Muscle of back (tissue), 11 donors: Measurements from ENCODE around the gene RPS6KA5. TPM values are rescaled to one million over a fixed set of nuclear protein-coding genes. Genes with fewer than 3 reads are reported as not detected.
"Not testable (repeated sequence)": the region's sequence is repeated elsewhere in the genome, so short reads cannot be mapped to it uniquely, and the experiment has no call there.

Experiments used
- DNase-seq, 3 donors: peaks; one replicate each; pipeline versions ENCODE4 v3.0.0 to v3.0.0-alpha.2; 2013
- polyA plus RNA-seq, 10 donors: library from polyadenylated mRNA; unstranded; fragments of 120-200 nt; gene quantifications; one replicate each; pipeline ENCODE4 v1.2.1, GENCODE V29; 2013; ENCODE audit not compliant: insufficient read length in 10 of 10

The RPS6KA5 gene
- polyA plus RNA-seq, 10 donors, result 5.6 to 9.0 (median 7.4) TPM

GRCh38 chr14:91031666-91032065, 28.8 kb downstream of the RPS6KA5 start:
- no peak for DNase-seq

- no peak for DNase-seq
Observed at GRCh38 chr14:91029456-91030217, 30.8 kb downstream of the RPS6KA5 start.

DNA sequence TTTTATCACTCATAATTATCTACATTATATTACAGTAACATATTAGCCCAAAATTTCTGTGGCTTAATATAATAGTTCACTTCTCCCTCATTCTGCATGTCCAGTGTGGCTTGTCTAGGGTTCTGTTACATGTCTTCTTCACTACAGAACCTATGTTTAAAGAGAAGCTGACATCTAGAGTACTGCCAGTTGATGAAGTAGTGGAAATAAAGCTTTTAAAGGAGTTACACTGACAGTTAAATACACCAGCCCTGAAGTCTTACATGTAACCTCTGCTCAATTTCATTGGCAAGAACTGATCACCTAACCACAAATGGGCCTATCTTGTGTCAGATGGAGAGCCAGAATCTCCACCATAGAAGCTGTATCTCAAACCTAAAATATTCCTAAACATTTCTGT, 32.9 kb downstream of the RPS6KA5 start:
- DNase-seq, result no peak

DNA sequence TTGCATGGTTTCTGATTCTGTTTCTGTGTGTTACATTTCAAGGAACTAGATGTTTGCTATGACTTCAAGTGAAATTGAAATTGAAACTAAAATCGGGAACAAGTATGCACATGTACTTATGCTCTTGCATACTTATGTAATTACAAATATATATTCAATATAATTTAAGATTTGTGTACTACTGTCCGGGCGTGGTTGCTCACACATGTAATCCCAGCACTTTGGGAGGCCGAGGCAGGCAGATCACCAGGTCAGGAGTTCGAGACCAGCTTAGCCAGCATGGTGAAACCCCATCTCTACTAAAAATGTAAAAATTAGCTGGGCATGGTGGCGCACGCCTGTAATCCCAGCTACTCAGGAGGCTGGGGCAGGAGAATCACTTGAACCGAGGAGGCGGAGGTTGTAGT, 37.8 kb downstream of the RPS6KA5 start:
- DNase-seq, result not testable (repeated sequence)

GRCh38 chr14:91021991-91022621, 38.3 kb downstream of the RPS6KA5 start:
- DNase-seq, result no peak

DNA sequence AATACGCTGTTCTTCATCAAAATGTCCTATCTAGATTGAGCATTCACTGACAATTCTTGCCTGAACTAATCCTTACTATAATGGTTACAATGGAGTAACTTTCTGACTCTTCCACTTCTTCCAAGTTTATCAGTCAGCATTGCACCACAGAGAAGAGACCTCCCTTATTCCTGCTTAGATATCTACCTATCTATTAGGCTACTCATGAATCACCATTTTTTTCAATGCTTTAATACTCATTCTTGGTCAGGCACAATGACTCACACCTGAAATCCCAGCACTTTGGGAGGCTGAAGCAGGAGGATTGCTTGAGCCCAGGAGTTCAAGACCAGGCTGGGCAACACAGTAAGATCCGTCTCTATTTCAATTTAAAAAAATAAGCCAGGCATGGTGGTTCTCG, 39.3 kb downstream of the RPS6KA5 start:
- no peak for DNase-seq

DNA sequence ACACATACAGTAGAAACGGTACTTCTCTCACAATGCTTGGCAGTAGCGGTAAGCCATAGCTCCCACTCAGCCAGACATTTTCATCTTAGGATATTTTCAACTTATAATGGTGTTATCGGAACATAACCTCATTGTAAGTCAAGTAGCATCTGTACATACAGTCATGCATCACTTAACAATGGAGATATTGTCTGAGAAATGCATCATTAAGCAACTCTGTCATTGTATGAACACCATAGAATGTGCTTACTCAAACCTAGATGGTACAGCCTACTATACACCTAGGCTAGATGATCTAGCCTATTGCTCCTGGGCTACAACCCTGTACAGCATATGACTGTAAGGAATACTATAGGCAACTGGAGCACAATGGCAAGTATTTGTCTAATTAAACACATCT, 40.8 kb downstream of the RPS6KA5 start:
- DNase-seq, result no peak

- DNase-seq, result no peak
Observed at GRCh38 chr14:91018481-91018880, 42.0 kb downstream of the RPS6KA5 start.

DNA sequence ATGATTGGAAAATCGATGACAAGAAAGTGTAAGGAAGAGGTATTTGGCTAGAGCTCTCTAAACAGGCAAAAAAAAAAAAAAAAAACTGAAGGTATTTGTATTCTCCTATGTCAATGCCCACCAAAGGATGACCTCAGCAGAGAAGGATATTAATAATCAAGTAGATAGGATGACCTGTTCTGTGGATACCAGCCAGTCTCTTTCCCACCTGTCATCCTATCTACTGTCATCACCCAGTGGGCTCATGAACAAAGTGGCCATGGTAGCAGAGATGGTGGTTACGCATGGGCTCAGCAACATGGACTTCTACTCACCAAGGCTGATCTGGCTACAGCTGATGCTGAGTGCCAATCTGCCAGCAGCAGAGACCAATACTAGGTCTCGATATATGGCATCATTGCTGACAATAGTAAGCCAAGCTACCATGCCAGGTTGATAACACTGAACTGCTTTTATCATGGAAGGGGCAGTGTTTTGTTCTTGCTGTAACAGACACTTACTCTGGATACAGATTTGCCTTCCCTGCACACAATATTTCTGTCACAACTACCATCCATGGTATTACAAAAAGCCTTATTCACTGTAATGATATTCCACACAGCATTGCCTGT, 43.5 kb downstream of the RPS6KA5 start:
- no peak for DNase-seq

DNA sequence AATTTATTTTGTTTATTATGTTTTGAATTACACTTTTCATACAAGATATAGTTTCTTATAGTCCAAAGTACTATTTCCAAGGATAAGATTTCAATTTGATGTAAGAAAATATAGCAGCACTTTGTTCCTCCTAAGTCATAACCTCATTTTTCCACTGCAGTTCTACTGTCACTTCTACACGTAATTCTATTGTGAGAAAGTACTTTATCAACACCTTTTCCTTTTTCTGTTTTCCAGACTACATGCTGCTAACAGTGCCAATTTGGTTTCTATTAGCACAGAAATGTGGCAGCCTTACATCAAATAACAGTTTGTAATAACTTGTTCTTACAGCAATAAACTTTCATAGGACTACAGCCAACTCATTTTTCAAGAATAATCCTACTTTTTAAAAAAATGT, 45.0 kb downstream of the RPS6KA5 start:
- peak in 1 of 3 donors; percentile 32 for DNase-seq

DNA sequence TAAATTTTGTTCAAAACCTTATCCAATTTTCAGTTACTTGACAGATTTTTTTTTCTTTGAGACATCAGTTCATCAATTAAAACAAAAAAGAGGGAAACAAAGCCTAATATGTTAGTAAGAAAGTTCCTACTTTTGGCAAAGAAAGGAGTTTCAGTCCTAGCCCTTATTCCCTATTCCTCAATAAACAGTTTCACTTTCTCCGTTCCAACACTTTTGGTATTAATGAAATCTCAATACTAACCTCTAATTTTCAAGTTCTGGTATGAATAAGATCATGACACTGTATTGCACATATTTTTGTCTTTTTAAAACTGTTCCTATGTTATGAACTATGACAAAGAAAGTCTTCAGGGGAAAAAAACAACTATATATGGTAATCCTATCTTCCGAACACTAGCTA, 48.4 kb downstream of the RPS6KA5 start:
- DNase-seq, result no peak

- DNase-seq, result no peak
Observed at GRCh38 chr14:91010153-91010533, 50.3 kb downstream of the RPS6KA5 start.

GRCh38 chr14:91009501-91010152, 50.8 kb downstream of the RPS6KA5 start:
- DNase-seq, result peak in 1 of 3 donors; percentile 32

DNA sequence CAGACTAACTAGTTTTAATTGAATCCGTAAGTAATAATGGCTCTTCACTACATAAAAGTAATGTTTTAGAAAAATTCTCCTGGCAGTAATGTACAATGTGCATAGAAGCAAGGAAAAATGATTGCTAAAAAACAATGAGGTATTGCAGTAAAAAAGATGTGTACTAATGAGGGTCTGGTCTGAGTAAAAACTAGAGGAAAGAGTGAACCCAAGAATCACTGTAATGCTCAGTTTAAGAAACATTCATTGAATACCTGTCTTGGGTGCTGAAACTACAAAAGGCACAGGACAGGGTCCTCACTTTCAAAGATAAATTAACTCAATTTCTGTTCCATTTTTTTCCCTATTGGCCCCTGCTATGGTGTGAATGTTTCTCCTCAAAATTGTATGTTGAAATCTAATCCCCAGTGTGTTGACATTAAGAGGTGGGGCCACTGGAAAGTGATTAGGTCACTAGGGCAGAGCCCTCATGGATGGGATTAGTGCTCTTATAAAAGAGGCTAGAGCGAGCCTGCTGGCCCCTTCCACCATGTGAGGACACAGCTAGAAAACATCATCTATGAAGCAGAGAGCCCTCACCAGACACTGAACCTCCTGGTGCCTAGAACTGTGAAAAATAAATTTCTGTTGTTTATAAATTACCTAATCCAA, 51.6 kb downstream of the RPS6KA5 start:
- DNase-seq, result no peak

DNA sequence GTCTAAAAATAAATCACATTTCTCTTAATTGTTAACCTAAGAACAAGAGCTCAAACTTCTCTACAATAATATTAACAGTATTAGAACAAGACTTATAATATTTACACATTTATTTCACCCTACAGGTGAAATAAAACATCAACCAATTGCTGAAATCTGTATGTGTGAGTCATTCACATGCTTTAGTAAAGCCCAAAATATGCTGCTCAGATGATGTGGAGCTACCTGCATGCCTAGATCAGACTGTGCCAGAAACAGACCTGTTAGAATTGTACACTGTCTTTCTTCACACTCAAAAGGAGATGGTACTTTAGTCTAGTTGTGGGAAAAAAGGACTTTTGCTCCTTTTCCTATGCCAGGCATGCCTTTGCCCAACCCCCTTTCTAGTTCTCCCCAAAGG, 54.7 kb downstream of the RPS6KA5 start:
- DNase-seq, result no peak

- peak; percentile 70 to 91 (median 83) for DNase-seq
Observed at GRCh38 chr14:91004987-91005386, 55.5 kb downstream of the RPS6KA5 start.

DNA sequence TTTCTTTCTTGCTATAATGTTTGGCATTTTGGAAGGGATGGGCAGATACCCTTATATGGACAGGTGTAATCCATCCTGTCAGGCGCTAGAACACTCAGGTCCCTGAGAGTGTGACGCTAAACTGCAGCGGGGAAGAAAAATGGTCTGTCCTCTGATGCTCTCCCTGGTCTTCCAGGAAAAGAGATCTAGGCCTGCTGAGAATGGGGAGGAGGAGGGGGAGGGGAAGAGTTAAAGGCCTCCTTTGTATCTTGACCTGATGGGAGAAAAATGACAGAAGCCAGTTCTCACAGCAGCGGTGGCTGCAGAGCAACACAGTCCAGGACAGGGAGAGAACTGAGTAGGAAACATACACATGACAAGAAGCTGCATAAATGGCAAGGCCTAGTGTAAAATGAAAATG, 61.1 kb downstream of the RPS6KA5 start:
- DNase-seq, result no peak

- DNase-seq, result no peak
Observed at GRCh38 chr14:90996967-90997366, 63.5 kb downstream of the RPS6KA5 start.

GRCh38 chr14:90995785-90996184, 64.7 kb downstream of the RPS6KA5 start:
- DNase-seq, result no peak

- no peak for DNase-seq
Observed at GRCh38 chr14:90993792-90994191, 66.6 kb downstream of the RPS6KA5 start.

GRCh38 chr14:90991690-90992443, 68.6 kb downstream of the RPS6KA5 start:
- no peak for DNase-seq
